HG02759 (cell line): Measurements from ENCODE around the gene RNASE3.
A peak's percentile ranks its signal among the peaks of the same experiment; 100 is the strongest.
"Not testable (repeated sequence)": the region's sequence is repeated elsewhere in the genome, so short reads cannot be mapped to it uniquely, and the experiment has no call there.

Experiments used
- ATAC-seq: cut with Tn5 transposase; IDR thresholded peaks from one replicate; pipeline ENCODE4 v1.9.1; 2021; ENCODE audit warnings: mild to moderate bottlenecking, moderate library complexity; ENCODE audit not compliant: unreplicated experiment

RNASE3 gene

DNA sequence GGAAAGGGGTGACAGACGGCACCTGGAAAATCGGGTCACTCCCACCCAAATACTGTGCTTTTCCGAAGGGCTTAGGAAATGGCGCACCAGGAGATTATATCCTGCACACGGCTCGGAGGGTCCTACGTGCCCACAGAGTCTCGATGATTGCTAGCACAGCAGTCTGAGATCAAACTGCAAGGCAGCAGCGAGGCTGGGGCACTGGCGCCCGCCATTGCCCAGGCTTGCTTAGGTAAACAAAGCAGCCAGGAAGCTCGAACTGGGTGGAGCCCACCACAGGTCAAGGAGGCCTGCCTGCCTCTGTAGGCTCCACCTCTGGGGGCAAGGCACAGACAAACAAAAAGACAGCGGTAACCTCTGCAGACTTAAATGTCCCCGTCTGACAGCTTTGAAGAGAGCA, 19.6 kb downstream of the RNASE3 start:
- ATAC-seq, result not testable (repeated sequence)

DNA sequence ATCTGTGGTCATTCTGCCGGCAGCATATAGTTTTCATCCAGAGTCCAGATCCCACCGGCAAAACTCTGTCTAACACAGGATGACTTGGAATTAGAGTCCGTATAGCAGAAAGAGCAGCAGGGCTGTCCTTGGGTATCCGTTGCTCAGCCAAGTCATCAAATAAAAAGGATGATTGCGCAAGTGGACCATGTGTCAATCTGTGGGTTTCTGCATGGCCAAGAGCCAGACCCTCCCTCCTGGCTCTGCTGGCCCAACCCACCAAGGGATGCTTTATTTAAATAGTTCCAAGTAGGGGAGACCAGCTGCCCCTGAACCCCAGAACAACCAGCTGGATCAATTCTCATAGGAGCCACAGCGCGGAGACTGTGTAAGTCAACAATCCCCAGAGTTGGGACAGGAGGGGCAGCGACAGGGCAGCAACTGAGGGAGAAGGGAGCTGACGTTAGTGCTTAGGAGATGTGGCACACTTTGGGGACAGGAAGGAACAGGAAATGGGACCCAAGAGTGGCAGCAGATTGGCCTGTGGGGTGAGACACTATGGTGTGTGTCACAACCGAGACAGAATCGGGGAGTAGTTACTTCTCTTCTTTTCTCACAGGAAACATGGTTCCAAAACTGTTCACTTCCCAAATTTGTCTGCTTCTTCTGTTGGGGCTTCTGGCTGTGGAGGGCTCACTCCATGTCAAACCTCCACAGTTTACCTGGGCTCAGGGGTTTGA, 28.0 kb downstream of the RNASE3 start:
- not testable (repeated sequence) for ATAC-seq

DNA sequence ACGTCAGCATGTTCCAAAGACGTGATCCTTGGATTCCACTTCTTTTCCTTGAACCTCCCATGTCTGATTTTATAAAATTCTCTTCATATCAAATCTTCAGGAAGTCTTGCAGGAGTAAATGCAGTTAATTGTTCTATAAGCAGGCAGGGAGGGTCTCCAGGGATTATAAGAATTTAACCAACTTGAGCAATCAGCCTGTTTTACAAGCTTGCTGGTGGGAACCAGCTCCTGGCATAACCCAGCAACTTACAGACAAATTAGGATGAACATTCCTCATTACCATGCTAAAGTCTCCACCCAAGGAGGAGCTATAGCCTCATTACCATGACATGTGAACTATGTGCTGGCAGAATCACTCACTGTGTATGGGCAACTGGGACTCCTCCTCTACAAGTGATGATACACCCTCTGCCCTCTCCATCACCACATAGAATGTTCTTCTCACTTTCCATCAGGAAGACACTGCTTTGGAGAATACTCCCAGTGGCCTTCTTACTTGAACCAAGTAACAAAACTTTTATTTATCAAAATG, 32.6 kb downstream of the RNASE3 start:
- not testable (repeated sequence) for ATAC-seq

DNA sequence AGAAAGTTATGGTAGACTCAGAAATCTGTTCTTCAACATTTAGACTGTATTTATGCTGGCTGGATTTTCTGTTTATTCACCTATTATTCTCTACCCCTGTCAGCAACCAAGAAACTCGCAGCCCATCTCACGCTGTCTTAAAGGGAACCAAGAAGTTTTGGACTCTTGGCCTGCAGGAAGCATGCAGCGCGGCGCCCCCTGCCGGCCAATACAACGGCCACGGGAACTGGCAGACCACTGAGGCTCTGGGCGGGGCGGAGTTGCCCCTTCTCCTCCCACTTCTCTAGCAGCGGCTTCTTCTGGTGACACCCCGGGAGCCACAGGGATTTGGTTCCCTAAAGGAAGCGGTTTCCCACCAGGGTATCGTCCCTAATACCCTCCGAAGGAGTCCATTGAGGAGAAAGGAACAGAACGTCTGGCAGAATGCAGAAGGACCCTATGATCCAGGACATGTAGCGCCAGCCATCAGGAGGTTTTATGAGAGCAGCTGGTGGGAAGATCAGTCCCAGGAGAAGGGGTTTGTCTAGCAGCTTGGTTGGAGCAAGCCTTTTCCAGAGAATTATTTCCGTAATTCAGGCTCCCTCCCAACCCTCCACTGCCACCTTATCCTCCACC, 43.1 kb downstream of the RNASE3 start:
- peak; percentile 60 for ATAC-seq

DNA sequence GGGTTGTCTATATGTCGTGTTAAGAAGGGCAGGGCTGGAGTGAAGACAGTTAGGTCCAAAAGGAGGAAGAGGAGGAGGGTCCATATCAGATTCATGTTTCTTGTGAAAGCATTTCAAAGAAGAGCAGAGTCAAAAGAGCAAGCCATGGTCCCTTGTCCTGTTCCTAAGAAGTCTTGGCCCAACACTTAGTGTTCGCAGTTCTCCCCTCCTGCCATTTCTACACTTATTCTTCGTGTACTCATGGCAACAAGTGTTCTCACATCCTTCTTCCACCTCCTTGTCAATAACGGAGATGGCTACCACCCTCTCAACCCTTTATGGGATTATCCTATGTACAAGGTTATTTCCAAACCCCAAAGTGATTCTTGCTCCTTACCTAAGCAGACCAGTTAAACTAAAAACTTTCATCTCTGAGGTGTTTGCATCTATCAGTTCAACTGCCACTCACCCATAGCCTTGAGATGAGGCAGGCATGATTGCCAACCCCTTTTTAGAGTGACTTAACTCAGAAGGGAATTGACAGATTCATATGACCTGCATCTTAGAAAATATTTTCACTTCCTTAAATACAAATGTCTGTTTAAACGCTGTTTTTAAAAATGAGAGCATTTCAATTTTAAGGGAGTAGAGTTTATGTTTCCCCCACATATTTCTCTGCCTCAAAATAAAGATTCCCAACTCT, 44.3 kb downstream of the RNASE3 start:
- ATAC-seq, result no peak
